B cell (primary cell): ENCODE measurements around the gene ZNF747.

Experiments
- CTCF ChIP-seq: fragments of 200-600 bp; IDR thresholded peaks from one replicate; pipeline ENCODE4 v1.8.0; 2022; ENCODE audit warnings: antibody characterized with exemption, mild to moderate bottlenecking
- EZH2 ChIP-seq: IDR thresholded peaks from 2 replicates; pipeline ENCODE4 v1.6.1; 2012; ENCODE audit warnings: borderline replicate concordance, low read depth, mild to moderate bottlenecking, moderate library complexity, low read length; ENCODE audit not compliant: insufficient read depth, poor library complexity, severe bottlenecking

DNA sequence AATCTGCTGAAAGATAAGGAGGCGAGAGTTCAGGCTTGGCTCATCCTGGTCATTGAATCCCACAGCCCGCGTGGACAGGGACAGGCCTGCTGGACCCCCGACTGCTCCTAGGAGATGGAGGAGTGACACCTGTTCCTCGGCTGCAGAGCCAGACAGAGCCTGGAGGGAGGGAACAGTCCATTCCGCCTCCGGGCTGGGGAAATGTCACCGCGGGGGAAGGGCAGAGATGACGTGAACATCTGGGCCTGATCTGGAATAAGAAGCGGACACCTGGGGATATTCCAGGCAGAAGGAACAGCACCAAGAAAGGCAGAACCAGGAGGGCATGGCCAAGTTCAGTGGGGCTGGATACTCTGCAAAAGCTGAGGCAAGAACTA, 1.5 kb downstream of the ZNF747 start:
- TF ChIP-seq CTCF (no peak), EZH2 (no peak)
